HEK293T (cell line): ENCODE data around the gene GARIN3.

Source experiments
- CTCF ChIA-PET: fragments of 350-600 bp; formaldehyde crosslinking; extraction: SDS; loops from one replicate; lab custom pipeline; 2021; ENCODE audit warnings: antibody characterized with exemption, inconsistent platforms; lab: Yijun Ruan, JAX
- POLR2A ChIA-PET: fragments of 350-600 bp; formaldehyde crosslinking; extraction: SDS; loops from one replicate; lab custom pipeline; 2020; ENCODE audit warnings: antibody characterized with exemption, inconsistent platforms; lab: Yijun Ruan, JAX
- DNase-seq: peaks from one replicate; pipeline ENCODE4 v3.0.0; 2012; ENCODE audit warnings: mixed read lengths; ENCODE audit errors: extremely low spot score
- ARNT ChIP-seq: fragments of 450-650 bp; IDR thresholded peaks from 2 replicates; pipeline ENCODE4 v1.6.1; 2017; ENCODE audit warnings: mild to moderate bottlenecking
- BHLHE40 ChIP-seq: fragments of 450-650 bp; IDR thresholded peaks from 2 replicates; pipeline ENCODE4 v1.6.1; 2016; ENCODE audit warnings: mild to moderate bottlenecking, moderate library complexity, borderline replicate concordance
- CTBP1 ChIP-seq: fragments of 450-650 bp; IDR thresholded peaks from 2 replicates; pipeline ENCODE4 v1.6.1; 2016; ENCODE audit warnings: borderline replicate concordance
- ELF4 ChIP-seq: fragments of 450-650 bp; IDR thresholded peaks from 2 replicates; pipeline ENCODE4 v1.6.1; 2017; ENCODE audit warnings: antibody characterized with exemption
- FOXA1 ChIP-seq: fragments of 450-650 bp; IDR thresholded peaks from 2 replicates; pipeline ENCODE4 v1.6.1; 2016; ENCODE audit warnings: mild to moderate bottlenecking
- FOXK2 ChIP-seq: fragments of 450-650 bp; IDR thresholded peaks from 2 replicates; pipeline ENCODE4 v1.6.1; 2016; ENCODE audit warnings: mild to moderate bottlenecking
- FOXM1 ChIP-seq: fragments of 450-650 bp; IDR thresholded peaks from 2 replicates; pipeline ENCODE4 v1.6.1; 2017; ENCODE audit warnings: mild to moderate bottlenecking, borderline replicate concordance
- HDGF ChIP-seq: fragments of 450-650 bp; IDR thresholded peaks from 2 replicates; pipeline ENCODE4 v1.6.1; 2017; ENCODE audit warnings: antibody characterized with exemption, borderline replicate concordance
- L3MBTL2 ChIP-seq: fragments of 450-650 bp; conservative IDR thresholded peaks from 2 replicates; pipeline ENCODE4 v1.6.1; 2016; ENCODE audit warnings: mild to moderate bottlenecking
- LEF1 ChIP-seq: fragments of 450-650 bp; IDR thresholded peaks from 2 replicates; pipeline ENCODE4 v1.6.1; 2017; ENCODE audit warnings: mild to moderate bottlenecking, borderline replicate concordance
- SUZ12 ChIP-seq: fragments of 450-650 bp; IDR thresholded peaks from 2 replicates; pipeline ENCODE4 v1.6.1; 2016; ENCODE audit warnings: mild to moderate bottlenecking
- TARDBP ChIP-seq: fragments of 450-650 bp; IDR thresholded peaks from 2 replicates; pipeline ENCODE4 v1.6.1; 2016
- ZNF384 ChIP-seq: fragments of 450-650 bp; IDR thresholded peaks from 2 replicates; pipeline ENCODE4 v1.6.1; 2016
- TF ChIP-seq, protein P1 (sequence below): fragments of 450-650 bp; IDR thresholded peaks from 2 replicates; pipeline ENCODE4 v1.6.1; 2016

The GARIN3 gene

DNA sequence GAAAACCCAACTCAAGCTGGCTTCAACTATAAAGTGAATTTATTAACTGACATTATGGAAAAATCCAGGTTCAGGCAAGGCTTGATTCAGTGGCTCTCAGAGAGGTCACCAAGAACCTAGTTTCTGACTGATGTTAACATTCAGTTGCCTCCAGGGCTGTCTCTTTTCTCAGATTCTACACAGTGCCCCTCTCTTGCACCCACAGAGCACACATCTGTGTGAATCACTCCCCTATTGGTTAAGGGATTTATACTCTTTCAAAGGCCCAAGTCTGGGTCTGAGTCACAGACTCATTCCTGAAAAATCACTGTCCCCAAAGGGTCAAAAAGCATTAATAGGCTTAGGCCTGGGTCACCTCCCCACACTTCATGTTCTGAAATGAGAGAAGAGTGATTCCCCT, 51.1 kb downstream of the GARIN3 start:
- DNase-seq: no peak
- CTCF ChIA-PET: no interaction called here
- POLR2A ChIA-PET: no interaction called here
- TF ChIP-seq ELF4 (no peak), FOXM1 (no peak), LEF1 (no peak), FOXK2 (no peak), SUZ12 (no peak), TARDBP (no peak), HDGF (no peak), ARNT (no peak), ZNF384 (no peak)

DNA sequence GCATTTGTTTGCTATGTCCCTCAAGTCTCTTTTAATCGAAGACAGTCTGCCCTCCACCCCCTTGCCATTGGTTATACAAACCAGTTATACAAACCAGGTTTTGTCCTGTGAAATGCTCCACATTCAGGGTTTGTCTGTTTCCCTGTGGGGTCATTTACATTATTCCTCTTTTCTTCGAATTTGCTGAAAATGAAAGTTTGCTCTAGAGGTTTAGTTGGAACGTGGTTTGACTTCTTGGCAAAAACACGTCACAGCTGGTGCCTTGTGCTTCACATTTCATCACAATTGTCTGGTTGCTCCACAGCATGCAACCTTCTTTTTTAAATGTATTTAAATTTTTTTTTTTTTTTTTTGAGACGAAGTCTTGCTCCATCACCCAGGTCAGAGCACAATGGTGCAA, 53.1 kb downstream of the GARIN3 start:
- no peak for DNase-seq
- POLR2A ChIA-PET: no interaction called here
- CTCF ChIA-PET: no interaction called here
- TF ChIP-seq, protein P1, sequence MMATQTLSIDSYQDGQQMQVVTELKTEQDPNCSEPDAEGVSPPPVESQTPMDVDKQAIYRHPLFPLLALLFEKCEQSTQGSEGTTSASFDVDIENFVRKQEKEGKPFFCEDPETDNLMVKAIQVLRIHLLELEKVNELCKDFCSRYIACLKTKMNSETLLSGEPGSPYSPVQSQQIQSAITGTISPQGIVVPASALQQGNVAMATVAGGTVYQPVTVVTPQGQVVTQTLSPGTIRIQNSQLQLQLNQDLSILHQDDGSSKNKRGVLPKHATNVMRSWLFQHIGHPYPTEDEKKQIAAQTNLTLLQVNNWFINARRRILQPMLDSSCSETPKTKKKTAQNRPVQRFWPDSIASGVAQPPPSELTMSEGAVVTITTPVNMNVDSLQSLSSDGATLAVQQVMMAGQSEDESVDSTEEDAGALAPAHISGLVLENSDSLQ: no peak
- no peak for TF ChIP-seq TARDBP
- no peak for TF ChIP-seq ELF4
- TF ChIP-seq LEF1: no peak
- no peak for TF ChIP-seq CTBP1
- no peak for TF ChIP-seq L3MBTL2
- no peak for TF ChIP-seq BHLHE40
- TF ChIP-seq ARNT: no peak
- TF ChIP-seq FOXA1: no peak
